ENCODE results near the gene TTLL11.
"Not testable (repeated sequence)": the region's sequence is repeated elsewhere in the genome, so short reads cannot be mapped to it uniquely, and the experiment has no call there.

TTLL11 gene

DNA sequence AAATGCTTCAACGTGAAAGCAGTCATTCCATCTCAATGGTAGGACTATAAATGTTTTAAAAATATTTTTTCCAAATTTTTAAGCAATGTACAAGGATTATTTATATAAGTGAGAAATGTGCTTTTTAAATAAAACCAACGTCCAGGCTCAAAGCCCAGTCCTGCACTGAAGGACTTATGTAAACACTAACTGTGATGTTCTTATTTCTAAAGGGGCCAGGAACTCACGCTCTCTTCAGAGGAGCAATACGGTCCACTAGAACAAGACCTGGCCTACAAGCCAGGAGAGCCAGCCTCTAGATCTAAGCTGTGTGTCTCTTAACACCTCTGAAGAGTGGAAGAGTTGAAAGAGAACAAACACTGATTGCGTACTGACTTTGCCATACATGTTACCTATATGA lies 12.1 kb downstream of the TTLL11 start:
- no peak for DNase-seq

DNA sequence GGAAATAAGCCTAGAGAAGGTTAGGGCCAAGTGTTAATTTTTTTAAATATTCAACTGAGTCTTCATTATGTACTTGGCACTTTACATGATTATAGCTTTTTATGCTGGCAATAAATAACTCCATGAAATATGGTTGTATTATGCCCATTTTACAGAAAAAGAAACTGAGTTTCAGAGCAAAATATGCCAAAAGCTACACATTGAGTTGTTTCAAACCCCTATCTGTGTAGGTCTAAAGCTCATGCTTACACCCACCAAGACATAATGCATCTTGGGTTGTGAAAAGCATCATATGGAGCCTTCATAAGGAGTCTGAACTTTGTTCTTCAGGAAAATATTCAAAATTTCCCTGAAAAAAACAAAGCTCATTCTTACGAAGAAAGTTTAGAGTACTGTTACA lies 14.6 kb downstream of the TTLL11 start:
- no peak for DNase-seq

DNA sequence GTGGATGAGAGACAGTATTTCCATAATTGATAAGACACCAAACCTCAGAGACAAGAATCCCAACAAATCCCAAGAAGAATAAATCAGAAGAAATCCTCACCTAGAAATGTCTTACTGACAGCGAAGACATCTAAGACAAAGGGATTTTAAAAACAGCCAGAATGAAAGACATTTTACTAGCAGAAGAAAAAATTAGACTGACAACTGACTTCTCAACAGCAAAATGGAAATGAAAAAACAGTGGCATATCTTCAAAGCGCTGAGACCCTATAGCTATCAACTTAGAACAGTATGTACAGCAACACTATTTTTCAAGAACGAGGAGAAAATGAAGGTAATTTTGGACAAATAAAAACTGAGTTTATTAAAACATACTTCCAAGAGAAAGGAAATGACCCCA lies 16.3 kb downstream of the TTLL11 start:
- no peak for DNase-seq

DNA sequence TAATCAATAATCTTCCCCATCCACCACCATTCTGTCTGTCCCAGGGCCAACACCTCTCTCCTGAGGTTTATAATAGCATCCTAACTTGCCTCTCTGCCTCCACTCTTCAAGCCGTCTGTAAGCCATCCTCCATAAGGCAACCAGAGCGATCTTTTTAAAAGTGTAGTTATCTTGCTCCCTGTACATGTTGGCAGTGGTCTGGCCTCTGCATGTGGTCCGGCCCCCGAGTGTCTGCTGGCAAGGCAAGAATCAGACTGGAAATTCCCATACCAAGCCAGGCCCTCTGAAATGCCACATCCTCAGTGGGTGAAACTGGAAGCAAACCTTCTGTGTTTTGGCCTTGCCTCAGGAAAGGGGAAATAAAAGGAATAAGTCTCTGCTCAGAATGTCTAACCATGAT lies 17.0 kb downstream of the TTLL11 start:
- no peak for DNase-seq

- no peak for DNase-seq
Measured at GRCh38 chr9:122075135-122076030, 17.7 kb downstream of the TTLL11 start.

- DNase-seq = no peak
Measured at GRCh38 chr9:122071715-122072114, 21.4 kb downstream of the TTLL11 start.

DNA sequence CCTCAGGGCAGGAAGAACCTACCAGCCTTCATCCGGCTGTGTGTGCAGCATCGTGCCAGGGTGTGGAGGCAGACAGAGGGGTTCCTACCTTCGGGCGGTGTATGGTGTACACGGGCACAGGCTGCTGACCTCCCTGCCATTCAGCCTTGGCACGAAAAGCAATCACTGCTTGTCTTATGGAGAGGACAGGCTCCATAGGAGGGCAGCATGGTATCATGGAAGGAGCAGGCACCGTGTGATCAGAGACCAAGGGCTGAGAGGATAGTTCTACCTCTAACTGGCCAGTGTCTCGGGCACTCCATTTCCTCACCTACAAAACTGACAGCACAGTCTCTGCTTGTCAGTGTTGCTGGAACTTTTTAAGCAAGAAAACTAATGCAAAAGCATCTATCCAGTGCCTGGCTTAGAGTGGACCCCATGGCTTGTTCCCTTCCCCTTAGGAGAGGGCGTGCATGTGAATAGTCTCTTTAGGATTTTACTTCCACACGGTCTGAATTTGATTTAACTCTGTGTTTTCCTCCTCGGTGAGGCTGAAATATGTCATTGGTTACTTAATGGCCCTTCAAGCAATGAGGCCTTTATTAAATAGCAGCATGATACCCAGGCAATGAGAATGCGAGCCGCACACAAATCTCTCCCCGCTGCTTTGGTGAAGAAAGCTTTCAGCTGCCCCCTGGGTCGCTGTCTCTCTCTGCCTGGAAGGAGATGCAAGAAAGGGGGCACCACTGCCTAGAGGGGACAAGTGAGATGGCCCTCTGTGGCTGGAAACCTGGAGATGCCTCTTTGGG lies 22.2 kb downstream of the TTLL11 start:
- peak in 1 of 3 experiments; percentile 30 for DNase-seq

GRCh38 chr9:122066680-122067079 lies 26.4 kb downstream of the TTLL11 start:
- DNase-seq = not testable (repeated sequence)

DNA sequence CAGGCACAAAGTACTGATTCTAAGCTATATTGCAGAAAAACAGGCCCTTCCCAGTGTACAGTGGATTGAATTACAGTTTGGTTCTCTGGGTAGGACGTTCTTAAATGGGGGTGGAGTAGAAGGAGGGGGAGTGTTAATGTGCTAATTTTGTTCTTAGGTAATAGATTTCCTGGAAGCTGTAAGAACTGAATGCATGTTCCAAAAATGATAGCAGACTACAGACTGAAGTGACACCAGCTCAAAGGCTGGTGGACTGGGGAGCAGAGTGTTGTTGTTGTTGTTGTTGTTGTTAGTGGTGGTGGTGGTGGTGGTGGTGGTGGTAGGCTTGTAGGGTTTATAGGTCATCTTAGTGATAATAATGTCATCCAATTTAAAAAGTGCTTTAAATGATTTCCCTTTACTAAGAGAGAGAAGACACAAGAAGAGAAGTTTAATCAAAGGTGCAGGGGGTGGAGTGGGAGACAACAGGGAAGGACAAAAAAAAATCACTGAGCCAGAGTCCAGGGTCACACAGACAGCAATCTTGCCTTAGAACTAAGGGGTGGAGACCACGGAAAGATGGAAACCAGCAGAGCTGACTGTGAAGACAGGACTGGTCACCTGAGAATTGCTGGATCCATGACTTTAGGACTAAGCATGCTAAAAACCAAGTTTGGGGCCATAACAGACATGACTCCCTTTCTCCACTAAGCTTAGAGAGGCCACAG lies 27.0 kb downstream of the TTLL11 start:
- DNase-seq = no peak

DNA sequence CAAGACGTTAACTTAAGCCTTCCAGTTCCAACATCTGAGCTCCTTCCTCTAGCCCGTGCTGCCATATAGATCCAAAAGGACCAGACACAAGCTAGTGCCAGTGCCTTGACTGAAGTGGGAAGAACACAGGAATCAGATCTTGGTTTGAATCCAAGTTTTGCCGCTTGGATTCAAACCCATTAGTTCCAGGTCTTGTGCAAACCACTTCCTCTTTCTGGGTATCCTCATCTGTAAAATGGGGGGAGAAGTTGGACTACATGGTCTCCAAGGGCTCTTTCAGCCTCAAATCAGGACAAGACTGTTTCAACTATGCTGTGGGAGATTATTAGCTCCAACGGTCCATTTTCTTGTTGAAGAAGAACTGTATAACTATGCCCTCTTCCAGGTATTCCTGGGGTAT lies 32.6 kb downstream of the TTLL11 start:
- no peak for DNase-seq

DNA sequence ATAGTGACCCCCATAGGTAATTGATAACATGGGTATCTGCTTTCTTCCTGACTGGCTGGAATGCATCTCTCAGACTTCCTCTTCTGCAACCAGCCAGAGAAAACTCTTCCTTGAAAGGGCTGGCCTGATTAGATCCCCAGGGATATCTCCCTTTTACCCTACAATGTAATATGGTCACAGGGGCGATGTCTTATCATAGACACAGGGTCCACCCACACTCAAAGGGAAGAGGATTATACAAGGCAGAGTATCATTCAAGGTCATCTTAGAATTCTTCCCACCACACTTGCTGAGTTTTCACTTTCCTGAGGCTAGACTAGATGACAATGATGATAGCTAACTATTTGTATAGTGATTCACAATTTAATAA lies 33.2 kb downstream of the TTLL11 start:
- no peak for DNase-seq

GRCh38 chr9:122059214-122059954 lies 33.7 kb downstream of the TTLL11 start:
- no peak for DNase-seq

DNA sequence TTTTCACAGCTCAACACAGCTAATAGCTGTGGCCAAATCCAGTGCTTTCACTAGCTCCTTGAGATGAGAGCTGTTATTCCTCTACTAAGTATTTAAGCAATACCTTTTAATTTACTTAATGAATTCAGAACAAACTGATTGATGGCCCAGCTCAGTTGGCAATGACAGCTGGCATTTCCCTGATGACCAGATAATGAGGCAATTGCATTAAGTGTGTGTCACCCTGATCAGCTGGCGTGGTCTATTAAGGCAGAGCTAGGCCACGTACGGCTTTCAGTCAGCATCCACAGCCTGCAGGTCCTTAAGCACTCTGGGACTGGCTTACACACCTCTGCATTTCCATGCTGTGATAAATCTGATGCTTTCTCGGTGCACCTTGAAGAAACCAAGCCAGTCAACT lies 34.4 kb downstream of the TTLL11 start:
- DNase-seq = peak in 2 of 3 experiments; percentile 78 to 97

- no peak for DNase-seq
Measured at GRCh38 chr9:122058051-122058450, 35.1 kb downstream of the TTLL11 start.

DNA sequence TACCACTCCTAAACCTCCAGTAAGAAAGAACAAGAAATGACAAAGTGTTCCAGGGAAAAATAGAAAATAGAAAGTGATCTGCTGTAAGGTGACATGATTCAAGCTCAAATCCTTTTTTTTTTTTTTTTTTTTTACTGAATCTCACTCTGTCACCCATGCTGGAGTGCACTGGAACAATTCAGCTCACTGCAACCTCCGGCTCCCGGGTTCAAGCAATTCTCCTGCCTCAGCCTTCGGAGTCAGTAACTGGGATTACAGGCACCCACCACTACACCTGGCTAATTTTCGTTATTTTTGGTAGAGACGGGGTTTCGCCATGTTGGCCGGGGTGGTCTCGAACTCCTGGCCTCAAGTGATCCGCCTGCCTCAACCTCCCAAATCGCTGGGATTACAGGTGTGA lies 35.9 kb downstream of the TTLL11 start:
- DNase-seq = no peak

DNA sequence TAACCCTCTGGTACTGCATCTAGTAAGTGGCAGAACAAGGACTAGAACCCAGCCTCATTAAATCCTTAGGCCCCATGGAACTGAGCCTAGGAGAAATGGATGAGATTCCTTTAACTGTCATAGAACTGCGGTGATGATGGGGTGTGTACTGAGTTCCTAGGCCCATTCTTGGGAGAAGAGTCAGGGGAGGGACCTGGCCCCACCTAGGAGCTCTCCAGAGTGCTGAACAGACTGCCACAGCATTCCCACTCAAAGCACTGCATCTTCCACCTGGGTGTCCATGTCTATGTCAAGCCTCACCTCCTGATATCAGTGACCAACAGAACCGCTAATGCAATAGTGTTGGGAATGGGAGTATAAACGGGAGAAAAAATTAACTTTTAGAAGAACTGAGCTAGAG lies 36.6 kb downstream of the TTLL11 start:
- no peak for DNase-seq

DNA sequence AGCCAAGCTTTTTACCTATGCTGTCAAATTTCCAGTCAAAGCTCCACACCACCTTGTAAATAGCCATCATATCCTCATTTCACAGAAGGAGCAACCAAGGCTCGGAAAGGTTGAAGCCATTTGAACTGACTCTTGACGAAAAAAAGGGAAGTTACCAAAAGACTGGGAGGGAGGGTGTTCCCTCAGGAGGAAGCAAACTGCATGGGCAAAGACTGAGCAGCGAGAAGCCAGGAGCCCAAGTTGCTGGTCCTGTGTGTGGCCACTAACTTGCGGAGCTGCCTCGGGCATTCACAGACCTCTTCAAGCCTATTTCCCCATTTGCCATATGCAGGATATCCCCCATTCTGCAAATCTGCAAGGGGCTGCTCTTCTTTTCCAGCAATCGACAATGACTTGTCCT lies 37.4 kb downstream of the TTLL11 start:
- DNase-seq = no peak

- peak in 2 of 3 experiments; percentile 62 to 84 for DNase-seq
Measured at GRCh38 chr9:122053567-122054350, 39.3 kb downstream of the TTLL11 start.

DNA sequence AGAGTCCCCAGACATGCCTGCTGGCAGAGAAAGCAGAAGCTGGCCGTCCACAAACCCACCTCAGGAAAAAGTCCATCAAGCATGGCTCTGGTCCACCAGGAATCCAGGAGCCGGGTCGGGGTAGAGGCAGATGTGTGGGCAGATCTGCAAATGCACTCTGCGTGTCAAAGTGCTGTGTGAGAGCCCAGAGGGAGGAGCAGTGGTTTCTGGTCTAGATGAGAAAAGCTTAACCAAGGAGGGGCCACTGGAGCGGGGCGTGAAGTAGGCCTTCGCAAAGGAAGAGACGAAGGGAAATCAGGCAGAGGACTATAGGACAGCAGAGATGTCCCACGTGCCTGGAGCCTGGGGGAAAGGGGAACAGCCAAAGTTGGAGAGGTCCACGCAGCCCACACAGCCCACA lies 40.0 kb downstream of the TTLL11 start:
- peak in 1 of 3 experiments; percentile 16 for DNase-seq

GRCh38 chr9:122051351-122052321 lies 41.5 kb downstream of the TTLL11 start:
- no peak for DNase-seq

DNA sequence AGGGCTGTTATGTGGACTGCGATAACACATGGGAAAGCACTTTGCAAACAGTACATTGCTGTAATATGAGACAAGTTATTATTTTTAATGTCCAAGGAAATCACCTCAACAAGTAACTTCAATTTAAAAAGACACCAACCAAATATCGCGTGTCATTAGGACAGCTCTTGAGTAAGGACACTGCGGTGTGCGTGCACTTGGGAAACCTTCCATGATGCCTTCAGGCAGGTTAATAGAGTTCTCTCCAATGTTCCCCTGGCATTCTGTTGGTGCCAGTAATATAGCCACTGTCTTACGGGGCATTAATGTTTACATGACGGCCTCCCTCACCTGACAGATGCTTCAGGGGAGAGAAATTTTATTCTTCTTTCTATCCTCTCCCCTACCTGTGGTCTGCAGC lies 42.9 kb downstream of the TTLL11 start:
- no peak for DNase-seq

Data from NCI-H1417 (cell line).